Measurements from ENCODE around the gene FLYWCH1.

DNA sequence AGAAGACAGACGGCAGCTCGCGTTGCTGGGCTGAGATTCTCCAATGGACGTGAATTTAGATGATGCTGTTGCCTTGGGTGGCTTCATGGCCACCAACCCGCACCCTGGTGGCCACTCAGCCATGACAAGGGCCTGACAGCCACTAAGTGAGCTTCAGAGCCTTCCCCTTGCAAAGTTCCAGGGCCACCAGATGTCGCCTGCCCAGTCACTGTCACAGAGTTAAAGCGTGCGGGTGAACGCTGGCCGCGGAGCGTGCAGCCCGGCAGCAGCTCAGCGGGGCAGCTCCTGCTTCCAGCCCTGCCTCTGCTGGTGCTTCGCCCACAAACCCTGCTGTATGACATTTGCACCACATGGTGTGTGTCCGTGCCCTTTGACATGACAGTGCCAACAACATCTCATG lies 39.0 kb downstream of the FLYWCH1 start:
- TF ChIP-seq CTCF (conservative IDR thresholded peaks at IDR 0.05; ENCODE audit: low read length) (no peak), EZH2phosphoT487 (IDR thresholded peaks at IDR 0.05; ENCODE audit: borderline replicate concordance, low read depth, low read length) (no peak)

All from OCI-LY7 (cell line).